ENCODE measurements around the gene ENPP4.
A peak's percentile ranks its signal among the peaks of the same experiment; 100 is the strongest.

The ENPP4 gene

DNA sequence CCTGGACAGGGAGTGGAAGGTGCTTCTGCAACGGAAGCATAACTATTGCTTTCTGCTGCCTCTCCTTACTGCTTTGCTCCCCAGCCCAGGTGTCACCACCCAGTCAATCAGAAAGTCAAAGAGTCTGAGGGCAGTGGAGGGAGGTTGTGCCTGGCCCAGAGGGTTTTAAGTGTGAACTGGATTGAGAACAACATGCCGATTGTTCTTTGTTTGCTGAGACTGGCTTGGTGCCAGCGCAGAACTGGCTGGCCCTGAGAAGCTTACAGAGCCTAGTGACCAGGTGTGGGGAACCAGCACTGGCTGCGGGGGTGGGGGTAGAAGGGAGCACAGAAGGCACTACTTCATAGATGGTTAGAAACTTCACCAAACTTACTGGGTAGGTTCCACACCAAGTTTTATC is 31.1 kb upstream of the ENPP4 start:
- no peak for DNase-seq (ENCODE audit: low spot score)
- TF ChIP-seq, protein P1, sequence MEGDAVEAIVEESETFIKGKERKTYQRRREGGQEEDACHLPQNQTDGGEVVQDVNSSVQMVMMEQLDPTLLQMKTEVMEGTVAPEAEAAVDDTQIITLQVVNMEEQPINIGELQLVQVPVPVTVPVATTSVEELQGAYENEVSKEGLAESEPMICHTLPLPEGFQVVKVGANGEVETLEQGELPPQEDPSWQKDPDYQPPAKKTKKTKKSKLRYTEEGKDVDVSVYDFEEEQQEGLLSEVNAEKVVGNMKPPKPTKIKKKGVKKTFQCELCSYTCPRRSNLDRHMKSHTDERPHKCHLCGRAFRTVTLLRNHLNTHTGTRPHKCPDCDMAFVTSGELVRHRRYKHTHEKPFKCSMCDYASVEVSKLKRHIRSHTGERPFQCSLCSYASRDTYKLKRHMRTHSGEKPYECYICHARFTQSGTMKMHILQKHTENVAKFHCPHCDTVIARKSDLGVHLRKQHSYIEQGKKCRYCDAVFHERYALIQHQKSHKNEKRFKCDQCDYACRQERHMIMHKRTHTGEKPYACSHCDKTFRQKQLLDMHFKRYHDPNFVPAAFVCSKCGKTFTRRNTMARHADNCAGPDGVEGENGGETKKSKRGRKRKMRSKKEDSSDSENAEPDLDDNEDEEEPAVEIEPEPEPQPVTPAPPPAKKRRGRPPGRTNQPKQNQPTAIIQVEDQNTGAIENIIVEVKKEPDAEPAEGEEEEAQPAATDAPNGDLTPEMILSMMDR (IDR thresholded peaks at IDR 0.05; ENCODE audit: extremely low read depth, missing control alignments): no peak

DNA sequence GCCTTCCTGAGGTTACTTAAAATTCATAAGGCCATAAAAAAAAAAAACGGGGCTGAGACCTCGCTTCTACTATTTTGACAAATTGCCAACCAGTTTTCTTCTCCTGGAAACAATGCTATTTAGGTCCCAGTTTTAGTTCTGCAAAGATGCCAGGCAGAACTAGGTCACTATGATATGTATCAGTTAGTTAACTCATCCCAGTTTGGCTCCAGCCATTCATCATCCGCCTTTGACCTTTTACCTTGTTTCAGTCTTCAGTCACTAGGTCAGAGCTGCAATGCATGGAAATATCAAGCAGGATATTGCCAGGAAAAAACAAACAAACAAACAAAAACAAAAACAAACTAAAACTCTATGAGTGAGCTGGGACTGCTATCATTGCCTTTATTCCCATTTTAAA is 29.8 kb upstream of the ENPP4 start:
- TF ChIP-seq, protein P1 (IDR thresholded peaks at IDR 0.05; ENCODE audit: extremely low read depth, missing control alignments): no peak
- no peak for DNase-seq (ENCODE audit: low spot score)

DNA sequence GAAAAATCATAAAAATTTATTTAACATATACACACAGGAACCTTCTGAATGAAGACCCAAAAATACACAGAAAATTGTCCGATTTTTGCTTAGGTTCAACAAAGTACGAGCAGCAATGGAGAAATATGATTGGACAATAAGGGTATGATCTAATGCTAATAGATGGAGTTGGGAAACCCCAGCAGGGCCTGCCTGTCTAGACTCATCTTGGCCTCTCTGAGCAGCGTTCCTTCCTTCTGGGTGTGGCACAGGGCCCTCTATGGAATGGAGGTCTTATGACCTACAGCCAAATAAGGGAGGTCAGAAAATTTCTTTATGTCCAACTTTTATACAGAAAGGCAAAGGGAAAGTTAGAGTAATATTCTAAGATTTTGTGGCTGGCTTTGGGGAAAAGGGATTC is 27.7 kb upstream of the ENPP4 start:
- no peak for DNase-seq (ENCODE audit: low spot score)
- TF ChIP-seq, protein P1 (IDR thresholded peaks at IDR 0.05; ENCODE audit: extremely low read depth, missing control alignments): no peak

DNA sequence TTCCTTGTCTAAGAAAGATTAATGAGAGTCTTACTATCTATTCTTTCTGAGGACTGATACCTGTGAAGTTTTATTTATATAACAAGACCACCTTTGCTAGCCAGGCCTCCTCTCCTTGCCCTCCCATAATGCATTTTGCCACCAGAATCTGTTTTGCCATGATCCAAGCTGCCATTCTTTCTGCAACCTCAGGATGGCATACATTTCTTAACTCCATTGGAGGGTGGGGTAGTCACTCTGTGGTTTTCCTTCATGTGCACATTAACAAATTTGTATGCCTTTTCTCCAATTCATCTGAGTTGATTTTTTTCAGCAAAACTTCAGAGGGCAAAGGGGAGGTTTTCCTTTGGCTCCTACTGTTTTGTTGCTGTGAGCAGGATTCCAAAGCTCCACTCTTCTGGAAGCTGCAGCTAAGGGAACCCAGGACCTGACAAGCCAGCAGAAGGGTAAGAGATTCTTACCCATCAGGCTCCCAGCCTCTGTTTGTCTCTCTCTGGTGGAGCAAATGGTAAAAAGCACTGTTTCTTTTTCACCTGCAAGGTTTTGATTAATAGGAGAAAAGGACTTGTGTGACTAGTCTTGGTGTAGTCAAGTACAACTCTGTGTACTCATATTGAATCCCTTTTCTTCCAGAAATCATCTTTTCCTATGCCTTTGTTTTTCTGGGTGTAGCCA is 26.2 kb upstream of the ENPP4 start:
- DNase-seq (ENCODE audit: low spot score): no peak
- TF ChIP-seq, protein P1 (IDR thresholded peaks at IDR 0.05; ENCODE audit: extremely low read depth, missing control alignments): no peak

DNA sequence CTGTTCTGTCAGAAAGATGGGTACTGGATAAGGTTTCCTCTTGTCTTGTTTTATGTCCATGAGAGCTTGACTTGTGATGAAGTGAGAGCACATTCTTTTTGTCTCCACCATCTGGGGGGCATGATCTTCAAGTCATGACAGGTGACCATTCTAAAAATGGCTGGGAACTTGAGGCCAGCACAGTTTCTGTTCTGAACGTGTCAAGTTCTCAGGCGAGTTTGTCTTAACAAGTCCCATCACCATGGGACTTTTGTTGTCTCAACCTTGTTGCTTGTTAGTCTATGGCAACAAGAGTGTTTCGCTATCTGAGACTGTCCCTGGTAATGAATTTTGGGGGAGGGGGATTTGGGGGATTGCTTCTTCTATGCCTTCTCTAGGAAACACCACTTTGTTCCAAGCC is 25.6 kb upstream of the ENPP4 start:
- DNase-seq (ENCODE audit: low spot score): peak; percentile 16
- TF ChIP-seq, protein P1 (IDR thresholded peaks at IDR 0.05; ENCODE audit: extremely low read depth, missing control alignments): no peak

GRCh38 chr6:46105568-46105967 is 24.2 kb upstream of the ENPP4 start:
- TF ChIP-seq, protein P1 (IDR thresholded peaks at IDR 0.05; ENCODE audit: extremely low read depth, missing control alignments): no peak

DNA sequence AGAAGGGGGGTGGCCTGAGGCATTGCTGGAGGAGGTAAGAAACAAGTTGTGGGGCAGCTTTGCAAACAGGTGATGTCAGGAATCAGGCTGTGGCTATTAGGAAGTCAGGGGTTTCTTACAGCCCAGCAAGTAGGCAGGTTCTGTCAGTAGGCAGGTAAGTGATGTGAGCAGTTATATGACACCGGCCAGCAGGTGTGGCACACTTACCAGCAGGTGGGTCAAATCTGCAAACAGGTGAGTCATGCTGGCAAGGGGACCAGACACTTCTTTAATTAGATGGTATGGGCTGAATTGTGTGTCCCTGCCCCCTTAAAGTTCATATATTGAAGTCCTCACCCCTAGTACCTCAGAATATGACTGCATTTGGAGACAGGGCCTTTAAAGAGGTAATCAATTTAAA is 16.4 kb upstream of the ENPP4 start:
- TF ChIP-seq, protein P1 (IDR thresholded peaks at IDR 0.05; ENCODE audit: extremely low read depth, missing control alignments): no peak
- DNase-seq (ENCODE audit: low spot score): no peak

More at GRCh38 chr6:46105568-46105967, 24.2 kb upstream of the ENPP4 start:
- DNase-seq (ENCODE audit: low spot score): no peak
